GM12875 (cell line): ENCODE results near the gene TINAGL1.

Experiments used
- H3K4me3 ChIP-seq: one replicate; pipeline ENCODE4 v1.5.1; 2011; ENCODE audit warnings: low read depth, low read length, control low read depth
- CTCF ChIP-seq: IDR thresholded peaks from 2 replicates; pipeline ENCODE4 v1.5.1; 2011; ENCODE audit warnings: low read depth, mild to moderate bottlenecking, control low read depth, inconsistent platforms, low read length, moderate library complexity, borderline replicate concordance; ENCODE audit not compliant: insufficient read depth

Gene TINAGL1

GRCh38 chr1:31580513-31580870 lies 4.2 kb downstream of the TINAGL1 start:
- H3K4me3 ChIP-seq: no peak overlapping the region
- TF ChIP-seq CTCF: no peak

- TF ChIP-seq CTCF: no peak
- H3K4me3 ChIP-seq: no peak overlapping the region
These were observed 4.7 kb downstream of the TINAGL1 start for GRCh38 chr1:31580891-31581603.

DNA sequence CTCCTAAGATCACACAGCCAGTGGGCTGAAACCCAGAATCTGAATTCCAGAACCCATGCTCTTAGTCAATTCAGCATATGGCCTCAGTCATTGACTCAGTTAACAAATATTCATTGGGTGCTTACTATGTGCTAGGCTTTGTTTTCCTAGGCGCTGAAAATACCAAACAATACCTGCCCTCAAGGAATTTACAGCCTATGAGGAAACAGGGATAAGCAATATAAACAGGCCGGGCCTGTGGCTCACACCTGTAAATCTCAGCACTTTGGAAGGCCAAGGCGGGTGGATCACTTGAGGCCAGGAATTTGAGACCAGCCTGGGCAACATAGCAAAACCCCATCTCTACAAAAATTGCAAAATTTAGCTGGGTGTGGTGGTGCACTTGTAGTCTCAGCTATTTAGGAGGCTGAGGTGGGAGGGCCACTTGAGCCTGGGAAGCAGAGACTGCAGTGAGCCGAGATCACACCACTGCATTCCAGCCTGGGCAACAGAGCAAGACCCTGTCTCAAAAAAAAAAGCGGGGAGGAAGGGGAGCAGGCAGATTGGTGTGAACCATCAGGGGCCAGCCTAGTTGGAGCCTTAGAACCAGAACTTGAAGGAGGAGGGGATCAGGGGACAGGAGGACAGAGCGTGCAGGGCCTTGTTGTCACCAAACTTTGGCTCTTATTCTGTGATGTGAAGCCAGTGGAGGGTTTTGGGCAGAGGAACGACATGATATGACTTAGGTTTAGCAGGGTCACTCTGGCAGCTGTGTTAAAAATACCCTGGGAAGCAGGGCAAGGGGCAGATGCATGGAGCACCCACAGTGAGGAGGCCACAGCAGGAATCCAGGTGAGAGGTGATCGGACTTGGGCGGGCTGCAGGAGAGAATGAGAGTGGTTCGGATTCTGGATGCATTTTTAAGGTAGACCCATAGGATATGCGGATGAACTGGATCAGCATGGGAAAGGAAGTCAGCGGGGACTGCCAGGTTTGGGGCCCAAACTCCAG lies 5.8 kb downstream of the TINAGL1 start:
- TF ChIP-seq CTCF: no peak
- no peak overlapping the region for H3K4me3 ChIP-seq

- TF ChIP-seq CTCF: no peak
- H3K4me3 ChIP-seq: no peak overlapping the region
These were observed 7.0 kb downstream of the TINAGL1 start for GRCh38 chr1:31583082-31583994.

DNA sequence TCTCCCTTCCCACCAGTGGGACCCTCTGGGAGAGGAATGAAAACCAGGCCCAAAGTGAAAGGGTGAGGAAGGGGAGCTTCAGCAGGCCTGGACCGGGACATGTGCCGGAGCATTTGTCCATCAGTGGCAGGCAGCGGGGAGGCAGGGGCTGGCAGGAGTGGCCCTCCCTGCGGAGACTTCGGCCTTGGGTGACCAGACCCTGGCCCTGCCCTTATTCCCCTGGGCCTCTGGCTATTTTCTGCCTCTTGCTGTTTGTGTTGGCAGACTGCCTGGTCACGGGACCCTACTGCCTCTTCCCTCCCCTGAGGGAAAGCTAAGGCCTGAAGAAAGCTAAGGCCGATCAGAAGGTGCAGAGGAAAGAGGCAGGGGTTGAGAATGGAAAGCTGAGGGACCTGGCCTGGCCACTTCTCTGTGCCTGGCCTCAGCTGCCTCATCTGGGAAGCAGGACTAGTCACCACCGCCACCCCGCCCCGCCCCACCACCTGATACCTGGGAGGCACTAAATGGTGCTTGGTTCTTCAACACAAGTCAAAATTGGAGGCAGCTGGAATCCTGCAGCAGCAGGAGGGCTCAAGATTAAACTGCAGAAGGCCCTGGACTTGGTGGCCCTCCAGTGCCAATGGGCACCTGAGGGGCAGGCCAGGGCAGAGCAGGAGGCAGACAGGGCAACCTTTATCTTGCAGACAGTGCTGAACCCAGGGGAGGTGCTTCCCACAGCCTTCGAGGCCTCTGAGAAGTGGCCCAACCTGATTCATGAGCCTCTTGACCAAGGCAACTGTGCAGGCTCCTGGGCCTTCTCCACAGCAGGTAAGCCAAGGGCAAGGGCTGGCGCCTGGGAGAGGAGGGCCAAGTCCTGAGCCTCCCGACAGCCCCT lies 7.9 kb downstream of the TINAGL1 start:
- no peak for TF ChIP-seq CTCF
- H3K4me3 ChIP-seq: no peak overlapping the region
